Ascending aorta (tissue), 2 donors: ENCODE measurements around the gene DKC1. TPM values are rescaled to one million over a fixed set of nuclear protein-coding genes. Genes with fewer than 3 reads are reported as not detected.

Source experiments
- DNase-seq, 2 donors: peaks; one replicate each; pipeline ENCODE4 v3.0.0-alpha.2; 2019; ENCODE audit warnings: low spot score in 2 of 2
- H3K27ac ChIP-seq, 2 donors: fragments of 200-600 bp; sonication (generic); one replicate each; pipeline ENCODE4 v1.5.1; 2016 to 2017; ENCODE audit warnings: mild to moderate bottlenecking in 1 of 2
- H3K27me3 ChIP-seq: fragments of 200-600 bp; sonication (generic); one replicate; pipeline ENCODE4 v1.5.1; 2017
- H3K36me3 ChIP-seq, 2 donors: fragments of 200-600 bp; sonication (generic); one replicate each; pipeline ENCODE4 v1.5.1; 2016
- H3K4me1 ChIP-seq, 2 donors: fragments of 200-600 bp; sonication (generic); one replicate each; pipeline ENCODE4 v1.5.1; 2016 to 2017; ENCODE audit warnings: mild to moderate bottlenecking in 1 of 2
- H3K4me3 ChIP-seq, 2 donors: fragments of 200-600 bp; sonication (generic); one replicate each; pipeline ENCODE4 v1.5.1; 2016 to 2017; ENCODE audit warnings: mild to moderate bottlenecking in 1 of 2
- H3K9me3 ChIP-seq, 2 donors: fragments of 200-600 bp; sonication (generic); one replicate each; pipeline ENCODE4 v1.5.1; 2016
- CTCF ChIP-seq, 3 experiments: fragments of 200-600 bp in 2 of 3; fragments of 450-650 bp in 1 of 3; sonication (generic) in 2 of 3; IDR thresholded peaks; one replicate each; pipeline ENCODE4 v1.5.1; 2016 to 2019; ENCODE audit warnings: antibody characterized with exemption in 3 of 3, mild to moderate bottlenecking in 1 of 3, moderate library complexity in 1 of 3
- intact Hi-C: fragments of 100-400 bp; cut with DNase I; formaldehyde crosslinking; loops from one replicate; pipeline ENCODE4 v1.15.1; 2023
- total RNA-seq: library from RNA; depleted of rRNA; stranded (reverse); fragments of >200 nt; gene quantifications from one replicate; pipeline ENCODE4 v1.1.0, GENCODE V29; 2016

DKC1 gene
- total RNA-seq, 1 donor from 2014 or later, result 3.4 TPM

GRCh38 chrX:154749856-154750255 lies 12.8 kb upstream of the DKC1 start:
- H3K36me3 ChIP-seq, result no peaks in the 10 kb centered on the region
- no peak for DNase-seq
- no peak for TF ChIP-seq CTCF (IDR thresholded peaks at IDR 0.05)
- no peaks in the 10 kb centered on the region for H3K27me3 ChIP-seq
- intact Hi-C loops, result loop anchor here (5.0 kb wide), 1 partner anchor 38 kb away; no protein-coding TSS in a partner anchor
- H3K27ac ChIP-seq, result peak overlapping the region; percentile 82 to 88
- H3K4me1 ChIP-seq, result peaks cover 2 to 4% of the 10 kb centered on the region in 2 donors
- H3K9me3 ChIP-seq, result no peaks in the 10 kb centered on the region
- peak overlapping the region; percentile 46 to 76 for H3K4me3 ChIP-seq

- no peak for DNase-seq
- intact Hi-C loops, result no loop called here
- Histone ChIP-seq H3K4me3 (peak within 1 kb of the TSS; percentile 46 to 76), H3K4me1 (peaks cover 2 to 4% of the 10 kb centered on the region in 2 donors), H3K9me3 (no peaks in the 10 kb centered on the region), H3K36me3 (no peaks in the 10 kb centered on the region), H3K27ac (peak within 1 kb of the TSS; percentile 82 to 88), H3K27me3 (no peaks in the 10 kb centered on the region)
- TF ChIP-seq CTCF (IDR thresholded peaks at IDR 0.05), result no peak
These were observed 12.1 kb upstream of the DKC1 start, which contains the start of gene GAB3 for GRCh38 chrX:154750301-154751202. TSS of gene GAB3 (minus strand) at chrX:154751077. CDS start at chrX:154751025, 52 bp downstream.

- no peak for DNase-seq
These were observed 11.4 kb upstream of the DKC1 start for GRCh38 chrX:154751203-154751668.

GRCh38 chrX:154751669-154752271 lies 10.9 kb upstream of the DKC1 start:
- no peak overlapping the region for H3K27ac ChIP-seq
- no peaks in the 10 kb centered on the region for H3K27me3 ChIP-seq
- no peaks in the 10 kb centered on the region for H3K9me3 ChIP-seq
- H3K4me3 ChIP-seq, result no peak overlapping the region
- H3K36me3 ChIP-seq, result no peaks in the 10 kb centered on the region
- peaks cover 2 to 4% of the 10 kb centered on the region in 2 donors for H3K4me1 ChIP-seq
- intact Hi-C loops, result no loop called here
- TF ChIP-seq CTCF (IDR thresholded peaks at IDR 0.05), result no peak
- no peak for DNase-seq

More at GRCh38 chrX:154751203-154751668, 11.4 kb upstream of the DKC1 start:
- H3K4me3 ChIP-seq, result peak overlapping the region; percentile 46 to 76
- no peaks in the 10 kb centered on the region for H3K9me3 ChIP-seq
- no peak for TF ChIP-seq CTCF (IDR thresholded peaks at IDR 0.05)
- H3K27me3 ChIP-seq, result no peaks in the 10 kb centered on the region
- H3K36me3 ChIP-seq, result no peaks in the 10 kb centered on the region
- H3K4me1 ChIP-seq, result peaks cover 2 to 4% of the 10 kb centered on the region in 2 donors
- intact Hi-C loops, result no loop called here
- peak overlapping the region; percentile 82 to 88 for H3K27ac ChIP-seq

DNA sequence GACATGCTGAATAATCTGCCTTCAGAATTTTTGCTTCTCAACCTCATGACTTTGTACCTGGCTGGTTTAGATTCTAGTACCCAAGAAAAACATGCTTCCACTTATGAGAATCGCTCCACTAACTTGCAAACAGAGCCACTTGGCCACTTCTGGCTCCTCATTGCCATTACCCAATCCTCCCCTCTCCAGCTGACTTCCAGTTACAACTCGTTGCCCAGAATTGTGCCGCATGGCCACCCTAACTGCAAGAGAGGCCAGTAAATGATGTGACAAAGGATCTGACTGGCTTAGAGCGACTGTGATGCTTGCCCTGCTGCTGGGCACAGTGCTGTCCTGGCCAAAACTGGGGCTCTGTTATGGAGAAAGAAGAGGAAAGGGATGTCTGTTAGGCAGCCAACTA lies 4.0 kb upstream of the DKC1 start:
- Histone ChIP-seq H3K27me3 (no peaks in the 10 kb centered on the region), H3K36me3 (no peaks in the 10 kb centered on the region), H3K4me3 (no peak overlapping the region), H3K27ac (no peak overlapping the region), H3K9me3 (no peaks in the 10 kb centered on the region), H3K4me1 (no peaks in the 10 kb centered on the region)
- no peak for TF ChIP-seq CTCF (IDR thresholded peaks at IDR 0.05)
- no peak for DNase-seq
- intact Hi-C loops, result no loop called here
